SU-DHL-6 (cell line): ENCODE results near the gene PHLDB1.
"Not testable (repeated sequence)": the region's sequence is repeated elsewhere in the genome, so short reads cannot be mapped to it uniquely, and the experiment has no call there.

ENCODE experiments used
- H2AFZ ChIP-seq: fragments of 200-600 bp; sonication (generic); 2 replicates; pipeline ENCODE4 v1.6.1; 2014; ENCODE audit warnings: low read depth, mild to moderate bottlenecking, moderate library complexity, mixed read lengths, antibody characterized with exemption, low read length; ENCODE audit not compliant: severe bottlenecking
- H3F3A ChIP-seq: fragments of 200-600 bp; shearing (Covaris generic); 2 replicates; pipeline ENCODE4 v1.6.0; 2016; ENCODE audit warnings: antibody characterized with exemption, mild to moderate bottlenecking; ENCODE audit not compliant: insufficient read depth
- H3K27ac ChIP-seq: fragments of 200-600 bp; sonication (generic); 2 replicates; pipeline ENCODE4 v1.5.1; 2016; ENCODE audit warnings: low read depth, mild to moderate bottlenecking, low read length, moderate library complexity, mixed read lengths
- H3K27me3 ChIP-seq: fragments of 200-600 bp; sonication (generic), shearing (Covaris generic); 2 replicates; pipeline ENCODE4 v1.6.0; 2014; ENCODE audit warnings: mild to moderate bottlenecking, low read length
- H3K36me3 ChIP-seq: fragments of 200-600 bp; sonication (generic); 2 replicates; pipeline ENCODE4 v1.6.1; 2014; ENCODE audit warnings: mild to moderate bottlenecking, low read length, mixed read lengths
- H3K4me2 ChIP-seq: fragments of 300-600, 200-600 bp; shearing (Covaris generic), sonication (generic); 2 replicates; pipeline ENCODE4 v1.6.0; 2014; ENCODE audit warnings: low read length, low read depth, mild to moderate bottlenecking; ENCODE audit not compliant: poor library complexity, severe bottlenecking
- H3K4me3 ChIP-seq: fragments of 200-600 bp; sonication (generic); 2 replicates; pipeline ENCODE4 v1.5.1; 2014; ENCODE audit warnings: antibody characterized with exemption, low read length, mild to moderate bottlenecking, mixed read lengths; ENCODE audit not compliant: insufficient read depth, poor library complexity, severe bottlenecking
- H3K79me2 ChIP-seq: fragments of 200-600 bp; sonication (generic); 2 replicates; pipeline ENCODE4 v1.6.1; 2014; ENCODE audit warnings: mild to moderate bottlenecking, low read length, moderate library complexity; ENCODE audit not compliant: insufficient read depth
- H3K9ac ChIP-seq: fragments of 200-600 bp; sonication (generic); 2 replicates; pipeline ENCODE4 v1.7.0; 2014; ENCODE audit warnings: mild to moderate bottlenecking, low read length
- H3K9me2 ChIP-seq: fragments of 200-600 bp; sonication (generic); replicated peaks from 2 replicates; pipeline ENCODE4 v1.6.1; 2014; ENCODE audit warnings: low read length; ENCODE audit not compliant: insufficient read depth
- H3K9me3 ChIP-seq: fragments of 200-600 bp; sonication (generic); 2 replicates; pipeline ENCODE4 v1.6.1; 2014; ENCODE audit warnings: low read length, mixed read lengths; ENCODE audit not compliant: insufficient read depth
- H4K20me1 ChIP-seq: fragments of 200-600 bp; sonication (generic); 2 replicates; pipeline ENCODE4 v1.6.1; 2014; ENCODE audit warnings: low read depth, mild to moderate bottlenecking, antibody characterized with exemption, low read length, moderate library complexity, mixed read lengths
- CTCF ChIP-seq: fragments of 200-600 bp; sonication (generic); IDR thresholded peaks from one replicate; pipeline ENCODE4 v1.5.1; 2017; ENCODE audit warnings: antibody characterized with exemption, mild to moderate bottlenecking, low read length, moderate library complexity; ENCODE audit not compliant: insufficient read depth, poor library complexity, severe bottlenecking
- EZH2phosphoT487 ChIP-seq: fragments of 200-600 bp; sonication (generic), shearing (Covaris generic); conservative IDR thresholded peaks from 2 replicates; pipeline ENCODE4 v1.6.1; 2018; ENCODE audit warnings: mild to moderate bottlenecking, antibody characterized with exemption, low read length, moderate library complexity, mixed read lengths

The PHLDB1 gene

DNA sequence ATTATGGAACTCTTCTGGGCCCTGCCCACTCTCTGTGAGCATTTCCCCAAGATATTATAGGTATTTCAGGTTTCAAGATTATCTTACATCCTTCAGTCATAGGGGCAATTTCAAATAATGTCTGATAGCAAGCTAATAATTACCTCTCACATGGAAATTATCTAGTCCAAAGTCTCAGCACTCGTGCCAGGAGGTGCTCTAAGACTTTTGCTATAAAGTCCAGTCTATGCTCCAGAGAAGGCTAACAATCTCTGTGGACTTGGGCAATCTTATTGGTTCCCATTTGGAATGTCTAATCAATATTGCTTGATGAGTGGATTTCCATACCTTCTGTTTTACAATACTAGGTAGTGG lies 66.6 kb downstream of the PHLDB1 start:
- Histone ChIP-seq H3K9me3 (no peaks in the 10 kb centered on the region), H4K20me1 (no peaks in the 10 kb centered on the region), H3K4me3 (no peak overlapping the region), H3K9me2 (no peaks in the 10 kb centered on the region), H3K9ac (no peak overlapping the region), H3K4me2 (no peak overlapping the region), H3K27me3 (no peaks in the 10 kb centered on the region), H3F3A (no peaks in the 10 kb centered on the region), H3K36me3 (no peaks in the 10 kb centered on the region), H3K79me2 (no peaks in the 10 kb centered on the region), H3K27ac (no peak overlapping the region), H2AFZ (no peak overlapping the region)
- TF ChIP-seq EZH2phosphoT487 (no peak), CTCF (no peak)

- TF ChIP-seq EZH2phosphoT487, result no peak
- no peak for TF ChIP-seq CTCF
- no peaks in the 10 kb centered on the region for H3K36me3 ChIP-seq
- no peaks in the 10 kb centered on the region for H3K9me3 ChIP-seq
- no peak overlapping the region for H3K4me3 ChIP-seq
- no peaks in the 10 kb centered on the region for H3K27me3 ChIP-seq
- no peak overlapping the region for H3K4me2 ChIP-seq
- no peak overlapping the region for H2AFZ ChIP-seq
- H3K9ac ChIP-seq, result no peak overlapping the region
- H3K27ac ChIP-seq, result no peak overlapping the region
- no peaks in the 10 kb centered on the region for H3K9me2 ChIP-seq
- no peaks in the 10 kb centered on the region for H3K79me2 ChIP-seq
- no peaks in the 10 kb centered on the region for H3F3A ChIP-seq
- H4K20me1 ChIP-seq, result no peaks in the 10 kb centered on the region
Measured at GRCh38 chr11:118677977-118678376, 70.6 kb downstream of the PHLDB1 start.

DNA sequence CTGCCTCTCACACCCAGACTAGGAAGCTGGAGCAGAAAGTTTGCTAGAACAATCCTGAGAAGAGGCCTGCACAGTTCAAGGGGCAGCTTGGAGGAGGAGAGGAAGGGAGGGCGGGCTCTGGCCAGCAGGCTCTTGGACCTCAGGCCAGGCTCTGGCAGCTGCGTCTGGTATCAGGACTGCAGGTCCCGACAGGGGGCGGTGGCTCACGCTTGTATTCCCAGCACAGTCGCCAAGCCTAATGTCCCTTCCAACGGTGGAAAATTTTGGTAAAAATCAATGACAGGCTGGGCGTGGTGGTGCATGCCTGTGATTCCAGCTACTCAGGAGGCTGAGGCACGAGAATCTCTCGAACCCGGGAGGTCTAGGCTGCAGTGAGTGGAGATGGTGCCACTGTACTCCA lies 71.5 kb downstream of the PHLDB1 start:
- not testable (repeated sequence) for H3K27me3 ChIP-seq, H4K20me1 ChIP-seq, H3K4me2 ChIP-seq, H3F3A ChIP-seq, H2AFZ ChIP-seq, H3K9me2 ChIP-seq, H3K9me3 ChIP-seq, H3K79me2 ChIP-seq, H3K36me3 ChIP-seq, H3K9ac ChIP-seq, H3K4me3 ChIP-seq, H3K27ac ChIP-seq

DNA sequence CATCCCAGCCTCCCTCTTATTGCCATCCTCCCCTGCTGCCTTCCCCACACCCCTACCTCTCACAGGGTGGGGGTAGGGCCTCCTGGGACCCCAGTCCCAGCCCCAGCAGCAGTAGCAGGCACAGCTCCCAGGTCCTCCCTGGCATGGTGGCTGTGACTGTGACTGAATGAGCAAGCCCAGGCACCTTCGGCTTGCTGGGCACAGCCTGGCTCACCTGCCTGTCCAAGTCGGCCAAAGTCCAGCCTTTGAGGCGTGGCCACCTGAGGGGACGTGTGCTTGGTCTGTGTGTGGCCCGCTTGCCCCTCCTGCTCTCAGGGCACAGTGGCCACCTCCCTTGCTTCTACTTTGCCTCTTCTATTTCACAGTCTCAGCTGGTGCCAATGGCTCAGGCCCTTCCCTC lies 72.1 kb downstream of the PHLDB1 start, which contains the start of gene TREH:
Gene TREH (minus strand): TSS at position 168 of the 400 bp plus-strand sequence. CDS start 23 bp downstream, at position 145.
- Histone ChIP-seq H3K79me2 (no peaks in the 10 kb centered on the region), H3K9me3 (no peaks in the 10 kb centered on the region), H3K36me3 (no peaks in the 10 kb centered on the region), H3K9ac (no peak within 1 kb of the TSS), H3K9me2 (no peaks in the 10 kb centered on the region), H3K27ac (no peak within 1 kb of the TSS), H3K27me3 (no peaks in the 10 kb centered on the region), H3K4me3 (no peak within 1 kb of the TSS), H2AFZ (no peak within 1 kb of the TSS), H3K4me2 (no peak within 1 kb of the TSS), H3F3A (no peaks in the 10 kb centered on the region), H4K20me1 (no peaks in the 10 kb centered on the region)
- no peak for TF ChIP-seq EZH2phosphoT487
- no peak for TF ChIP-seq CTCF
